OCI-LY3 (cell line): ENCODE data around the gene MSL1.

ENCODE experiments used
- H2AFZ ChIP-seq: fragments of 200-600, 300-600 bp; shearing (Covaris generic); 2 replicates; pipeline ENCODE4 v1.6.0; 2014; ENCODE audit warnings: antibody characterized with exemption, low read depth, low read length
- H3K27ac ChIP-seq: fragments of 200-600, 300-600 bp; sonication (generic); 2 replicates; pipeline ENCODE4 v1.5.1; 2014; ENCODE audit warnings: mild to moderate bottlenecking, low read length, moderate library complexity, mixed read lengths
- H3K27me3 ChIP-seq: fragments of 200-600, 300-600 bp; sonication (generic); 2 replicates; pipeline ENCODE4 v1.6.1; 2014; ENCODE audit warnings: low read depth, low read length, mixed read lengths
- H3K36me3 ChIP-seq: fragments of 200-600, 300-600 bp; sonication (generic); replicated peaks from 2 replicates; pipeline ENCODE3; 2014; ENCODE audit warnings: low read depth, low read length, mixed read lengths
- H3K4me1 ChIP-seq: fragments of 300-600, 200-600 bp; sonication (generic); 2 replicates; pipeline ENCODE4 v1.6.1; 2014; ENCODE audit warnings: low read length, mixed read lengths
- H3K4me2 ChIP-seq: fragments of 200-600, 300-600 bp; sonication (generic); 2 replicates; pipeline ENCODE4 v1.6.1; 2014; ENCODE audit warnings: low read length, mixed read lengths
- H3K4me3 ChIP-seq: fragments of 300-600, 200-600 bp; sonication (generic); 2 replicates; pipeline ENCODE4 v1.5.1; 2014; ENCODE audit warnings: antibody characterized with exemption, mild to moderate bottlenecking, low read length, moderate library complexity
- H3K79me2 ChIP-seq: fragments of 300-600, 200-600 bp; shearing (Covaris generic); 2 replicates; pipeline ENCODE4 v1.6.1; 2014; ENCODE audit warnings: mild to moderate bottlenecking, low read length, mixed read lengths
- H3K9ac ChIP-seq: fragments of 300-600, 200-600 bp; shearing (Covaris generic); 2 replicates; pipeline ENCODE4 v1.6.0; 2014; ENCODE audit warnings: mild to moderate bottlenecking, low read length, moderate library complexity
- H3K9me3 ChIP-seq: fragments of 200-600, 300-600 bp; shearing (Covaris generic); 2 replicates; pipeline ENCODE4 v1.6.1; 2014; ENCODE audit warnings: low read length, mixed read lengths; ENCODE audit not compliant: insufficient read depth
- H4K20me1 ChIP-seq: fragments of 200-600, 300-600 bp; sonication (generic); 2 replicates; pipeline ENCODE4 v1.6.1; 2016; ENCODE audit warnings: low read length, mixed read lengths; ENCODE audit not compliant: insufficient read depth
- EZH2phosphoT487 ChIP-seq: fragments of 200-600 bp; shearing (Covaris generic); IDR thresholded peaks from 2 replicates; pipeline ENCODE4 v1.6.1; 2018; ENCODE audit warnings: antibody characterized with exemption, mixed run types, low read depth
- TF ChIP-seq, protein P1 (sequence below): fragments of 200-600, 300-600 bp; sonication (generic); IDR thresholded peaks from 2 replicates; pipeline ENCODE4 v1.5.1; 2014; ENCODE audit warnings: antibody characterized with exemption, low read length, low read depth

Gene MSL1

GRCh38 chr17:40100419-40100668 lies 21.4 kb upstream of the MSL1 start, which contains the start of gene NR1D1:
Gene NR1D1 (minus strand): TSS chr17:40100589. CDS start chr17:40100094, 495 bp downstream.
- Histone ChIP-seq H3K9ac (peak within 1 kb of the TSS; percentile 23), H3K4me1 (peaks cover 84% of the 10 kb centered on the region), H3K79me2 (peaks cover 23% of the 10 kb centered on the region), H4K20me1 (no peaks in the 10 kb centered on the region), H3K4me3 (peak within 1 kb of the TSS; percentile 67), H2AFZ (no peak within 1 kb of the TSS; the same call in 1 of the 2 replicates), H3K4me2 (peak within 1 kb of the TSS; percentile 64), H3K27me3 (no peaks in the 10 kb centered on the region), H3K27ac (peak within 1 kb of the TSS; percentile 99), H3K9me3 (no peaks in the 10 kb centered on the region), H3K36me3 (peaks cover 21% of the 10 kb centered on the region)
- TF ChIP-seq, protein P1, sequence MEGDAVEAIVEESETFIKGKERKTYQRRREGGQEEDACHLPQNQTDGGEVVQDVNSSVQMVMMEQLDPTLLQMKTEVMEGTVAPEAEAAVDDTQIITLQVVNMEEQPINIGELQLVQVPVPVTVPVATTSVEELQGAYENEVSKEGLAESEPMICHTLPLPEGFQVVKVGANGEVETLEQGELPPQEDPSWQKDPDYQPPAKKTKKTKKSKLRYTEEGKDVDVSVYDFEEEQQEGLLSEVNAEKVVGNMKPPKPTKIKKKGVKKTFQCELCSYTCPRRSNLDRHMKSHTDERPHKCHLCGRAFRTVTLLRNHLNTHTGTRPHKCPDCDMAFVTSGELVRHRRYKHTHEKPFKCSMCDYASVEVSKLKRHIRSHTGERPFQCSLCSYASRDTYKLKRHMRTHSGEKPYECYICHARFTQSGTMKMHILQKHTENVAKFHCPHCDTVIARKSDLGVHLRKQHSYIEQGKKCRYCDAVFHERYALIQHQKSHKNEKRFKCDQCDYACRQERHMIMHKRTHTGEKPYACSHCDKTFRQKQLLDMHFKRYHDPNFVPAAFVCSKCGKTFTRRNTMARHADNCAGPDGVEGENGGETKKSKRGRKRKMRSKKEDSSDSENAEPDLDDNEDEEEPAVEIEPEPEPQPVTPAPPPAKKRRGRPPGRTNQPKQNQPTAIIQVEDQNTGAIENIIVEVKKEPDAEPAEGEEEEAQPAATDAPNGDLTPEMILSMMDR: no peak
- no peak for TF ChIP-seq EZH2phosphoT487

- Histone ChIP-seq H3K9me3 (no peaks in the 10 kb centered on the region), H4K20me1 (no peaks in the 10 kb centered on the region), H3K4me2 (peak overlapping the region; percentile 64), H3K27ac (no peak overlapping the region), H3K27me3 (peaks cover under 1% of the 10 kb centered on the region; the same call in 1 of the 2 replicates), H2AFZ (no peak overlapping the region; the same call in 1 of the 2 replicates), H3K9ac (peak overlapping the region; percentile 23), H3K4me3 (peak overlapping the region; percentile 67), H3K4me1 (peaks cover 84% of the 10 kb centered on the region), H3K79me2 (peaks cover 23% of the 10 kb centered on the region), H3K36me3 (peaks cover 19% of the 10 kb centered on the region)
- no peak for TF ChIP-seq EZH2phosphoT487
- TF ChIP-seq, protein P1: no peak
These were observed 21.0 kb upstream of the MSL1 start for GRCh38 chr17:40100669-40101366.

GRCh38 chr17:40101367-40102210 lies 20.2 kb upstream of the MSL1 start:
- Histone ChIP-seq H3K4me3 (peak overlapping the region; percentile 67; the same call in 1 of the 2 replicates), H3K27ac (no peak overlapping the region), H3K79me2 (peaks cover 21% of the 10 kb centered on the region), H4K20me1 (no peaks in the 10 kb centered on the region), H3K9ac (peak overlapping the region; percentile 23; the same call in 1 of the 2 replicates), H2AFZ (no peak overlapping the region), H3K9me3 (no peaks in the 10 kb centered on the region), H3K4me2 (peak overlapping the region; percentile 64), H3K4me1 (peaks cover 88% of the 10 kb centered on the region), H3K36me3 (peaks cover 19% of the 10 kb centered on the region), H3K27me3 (peaks cover 8% of the 10 kb centered on the region)
- no peak for TF ChIP-seq EZH2phosphoT487
- TF ChIP-seq, protein P1: no peak
